K562 (cell line): ENCODE measurements around the gene FBLN2. TPM values are rescaled to one million over a fixed set of nuclear protein-coding genes. Genes with fewer than 3 reads are reported as not detected.
A peak's percentile ranks its signal among the peaks of the same experiment; 100 is the strongest.

Source experiments
- ATAC-seq: fragments of 200-7000 bp; cut with Tn5 transposase; 3 replicates; pipeline ENCODE4 v1.9.1; 2020; ENCODE audit warnings: moderate library complexity
- BruUV-seq: library from RNA; stranded (reverse); fragments of 400-500 nt; replicated peaks from 2 replicates; lab custom pipeline; 2021; lab: Mats Ljungman, UMichigan
- CTCF ChIA-PET: fragments of 300-600 bp; formaldehyde crosslinking; extraction: SDS; loops from one replicate; lab custom pipeline; 2021; ENCODE audit warnings: low intra/inter-chr PET ratio; lab: Yijun Ruan, JAX
- POLR2A ChIA-PET: fragments of 300-600, 350-650 bp; sonication (Branson Sonifier 250); formaldehyde crosslinking; extraction: SDS; loops from one replicate; lab custom pipeline; 2021; ENCODE audit warnings: antibody characterized with exemption, inconsistent platforms; lab: Yijun Ruan, JAX
- DNase-seq, 4 experiments: peaks; one replicate each; pipeline versions ENCODE4 v3.0.0 to v3.0.0-alpha.2; 2011 to 2018; ENCODE audit warnings: low spot score in 3 of 4, mixed read lengths in 3 of 4; ENCODE audit errors: extremely low read depth in 1 of 4
- FAIRE-seq: peaks from 2 replicates; lab custom pipeline; 2011; peaks lifted over from hg19 to GRCh38; lab: Jason Lieb, UNC
- H2AFZ ChIP-seq: 2 replicates; pipeline ENCODE4 v1.6.0; 2011; ENCODE audit warnings: low read depth, low read length, control low read depth, inconsistent platforms
- H3K27ac ChIP-seq: fragments of 200-600 bp; 3 replicates; pipeline ENCODE4 v1.8.0; 2011; ENCODE audit warnings: low read depth, mild to moderate bottlenecking, control low read depth, inconsistent platforms, low read length, moderate library complexity, mixed read lengths; ENCODE audit errors: extremely low read depth
- H3K27me3 ChIP-seq, 2 experiments: fragments of 300-600 bp in 1 of 2; 2 replicates in 1 of 2; 3 replicates in 1 of 2; pipeline versions ENCODE4 v1.6.0 to v1.8.0; 2011; ENCODE audit warnings: inconsistent platforms in 2 of 2, low read length in 2 of 2, mild to moderate bottlenecking in 1 of 2, mixed read lengths in 1 of 2, moderate library complexity in 1 of 2; ENCODE audit not compliant: control insufficient read depth in 2 of 2, insufficient read depth in 2 of 2
- H3K36me3 ChIP-seq: fragments of 300-600 bp; 3 replicates; pipeline ENCODE4 v1.8.0; 2011; ENCODE audit warnings: mild to moderate bottlenecking, low read length, inconsistent platforms; ENCODE audit not compliant: control insufficient read depth, insufficient read depth
- H3K4me1 ChIP-seq, 2 experiments: fragments of 200-600 bp in 1 of 2; replicated peaks in 1 of 2; 2 replicates in 1 of 2; 3 replicates in 1 of 2; pipeline versions ENCODE4 v1.5.1 to v1.8.0; 2011; ENCODE audit warnings: inconsistent platforms in 2 of 2, low read length in 2 of 2, mild to moderate bottlenecking in 1 of 2, mixed read lengths in 1 of 2, moderate library complexity in 1 of 2; ENCODE audit not compliant: control insufficient read depth in 2 of 2, insufficient read depth in 2 of 2
- H3K4me2 ChIP-seq: 2 replicates; pipeline ENCODE4 v1.6.1; 2011; ENCODE audit warnings: low read length, control low read depth, inconsistent platforms, mixed read lengths; ENCODE audit not compliant: insufficient read depth
- H3K4me3 ChIP-seq: fragments of 200-600 bp; sonication (generic), shearing (Covaris generic); 2 replicates; pipeline ENCODE4 v1.5.1; 2016; ENCODE audit warnings: control low read depth, inconsistent platforms
- H3K79me2 ChIP-seq: fragments of 200-600 bp; 3 replicates; pipeline ENCODE4 v1.8.0; 2011; ENCODE audit warnings: low read length, inconsistent platforms; ENCODE audit not compliant: control insufficient read depth, insufficient read depth
- H3K9ac ChIP-seq, 2 experiments: 2 replicates each; pipeline versions ENCODE4 v1.6.0 to v1.6.1; 2011; ENCODE audit warnings: low read depth in 2 of 2, low read length in 2 of 2, control low read depth in 1 of 2, inconsistent platforms in 1 of 2, mild to moderate bottlenecking in 1 of 2, mixed read lengths in 1 of 2; ENCODE audit not compliant: insufficient read depth in 1 of 2
- H3K9me1 ChIP-seq: one replicate; pipeline ENCODE4 v1.6.0; 2011; ENCODE audit warnings: inconsistent platforms, mild to moderate bottlenecking, low read length, moderate library complexity; ENCODE audit not compliant: control insufficient read depth, insufficient read depth
- H3K9me3 ChIP-seq: replicated peaks from 2 replicates; pipeline ENCODE4 v1.5.1; 2011; ENCODE audit warnings: low read depth, low read length, inconsistent platforms; ENCODE audit not compliant: control insufficient read depth, insufficient read depth
- H4K20me1 ChIP-seq: replicated peaks from 2 replicates; pipeline ENCODE4 v1.6.1; 2011; ENCODE audit warnings: low read length, inconsistent platforms, mixed read lengths; ENCODE audit not compliant: control insufficient read depth, insufficient read depth
- HNRNPLL ChIP-seq: fragments of 200-400 bp; formaldehyde crosslinking; IDR thresholded peaks from 2 replicates; pipeline ENCODE4 v1.6.1; 2017; ENCODE audit warnings: low read length, low read depth, mild to moderate bottlenecking; ENCODE audit not compliant: poor library complexity, severe bottlenecking
- NCOA1 ChIP-seq: fragments of 450-650 bp; IDR thresholded peaks from 2 replicates; pipeline ENCODE4 v1.6.1; 2016; ENCODE audit warnings: low read depth
- SPI1 ChIP-seq: IDR thresholded peaks from 2 replicates; pipeline ENCODE4 v1.6.1; 2011; ENCODE audit warnings: low read depth, low read length, control low read depth, borderline replicate concordance
- STAG1 ChIP-seq: sonication (generic); formaldehyde crosslinking; IDR thresholded peaks from 2 replicates; pipeline ENCODE4 v1.5.0; 2020; ENCODE audit warnings: missing genetic modification reagents, borderline replicate concordance
- TOE1 ChIP-seq, 2 experiments: fragments of 450-650 bp in 1 of 2; sonication (generic) in 1 of 2; formaldehyde crosslinking in 1 of 2; IDR thresholded peaks; 2 replicates each; pipeline versions ENCODE4 v1.7.1 to v1.8.0; 2016 to 2022; ENCODE audit warnings: borderline replicate concordance in 2 of 2, mild to moderate bottlenecking in 2 of 2, antibody characterized with exemption in 1 of 2, inconsistent platforms in 1 of 2, low read depth in 1 of 2, missing genetic modification reagents in 1 of 2, moderate library complexity in 1 of 2
- ZNF212 ChIP-seq: fragments of 450-650 bp; formaldehyde crosslinking; IDR thresholded peaks from 2 replicates; pipeline ENCODE4 v1.4.0; 2020; ENCODE audit warnings: mild to moderate bottlenecking
- ZNF3 ChIP-seq: fragments of 250-450 bp; sonication (Bioruptor Pico); IDR thresholded peaks from 2 replicates; pipeline ENCODE4 v1.5.0; 2021; ENCODE audit warnings: mild to moderate bottlenecking, moderate library complexity
- WGBS: fragments of 100-300 bp; shearing (Covaris generic); methylation state at CpG from one replicate; pipeline ENCODE4 v1.1.6; 2016; ENCODE audit warnings: low coverage, mixed read lengths; ENCODE audit not compliant: insufficient coverage; ENCODE audit errors: missing lambda C conversion rate; 5-methylcytosine and 5-hydroxymethylcytosine counted together
- in situ Hi-C: fragments of 300-500 bp; cut with MboI; formaldehyde crosslinking; loops from 4 replicates; pipeline ENCODE4 v1.15.0; 2018; ENCODE audit warnings: inconsistent platforms, mixed read lengths
- intact Hi-C: fragments of 100-400 bp; cut with micrococcal nuclease; formaldehyde crosslinking; loops from 2 replicates; pipeline ENCODE4 v1.14.2; 2022
- polyA plus RNA-seq, 8 experiments: library from polyadenylated mRNA; depleted of rRNA in 4 of 8; stranded (reverse) in 5 of 8; unstranded in 3 of 8; fragments of >200 nt; fragmentation: Nextera tagmentation in 2 of 8; fragmentation: Illumina TruSeq in 1 of 8; extraction: Ambion mirVana in 2 of 8; extraction: Trizol in 1 of 8; gene quantifications; 2 replicates each; pipeline versions ENCODE4 v1.2.1 to v1.2.3, GENCODE V29; 2011 to 2014; ENCODE audit warnings: inconsistent platforms in 1 of 8, missing spikeins in 1 of 8
- total RNA-seq, 7 experiments: library from RNA; depleted of rRNA in 6 of 7; stranded (reverse); fragments of >200 nt in 6 of 7; fragmentation: Illumina TruSeq in 2 of 7; extraction: Trizol in 2 of 7; gene quantifications; 2 replicates each; pipeline versions ENCODE4 v1.2.1 to v1.2.3, GENCODE V29; 2011 to 2021; ENCODE audit warnings: low replicate concordance in 1 of 7
- TF ChIP-seq, protein P1 (sequence below), 3 experiments: IDR thresholded peaks in 2 of 3; conservative IDR thresholded peaks in 1 of 3; 2 replicates each; pipeline ENCODE4 v1.5.1; 2011 to 2012; ENCODE audit warnings: low read length in 3 of 3, mild to moderate bottlenecking in 3 of 3, control low read depth in 2 of 3, improper control_type of control experiment in 1 of 3, inconsistent platforms in 1 of 3, low read depth in 1 of 3, mixed read lengths in 1 of 3, moderate library complexity in 1 of 3; ENCODE audit not compliant: insufficient read depth in 2 of 3

The FBLN2 gene
- total and polyA plus RNA-seq, 9 of the 15 experiments (the other 6 are each of a cell fraction or from before 2014, with no cell fraction given): 0.03 to 0.10 (median 0.04) TPM; not detected in 6

DNA sequence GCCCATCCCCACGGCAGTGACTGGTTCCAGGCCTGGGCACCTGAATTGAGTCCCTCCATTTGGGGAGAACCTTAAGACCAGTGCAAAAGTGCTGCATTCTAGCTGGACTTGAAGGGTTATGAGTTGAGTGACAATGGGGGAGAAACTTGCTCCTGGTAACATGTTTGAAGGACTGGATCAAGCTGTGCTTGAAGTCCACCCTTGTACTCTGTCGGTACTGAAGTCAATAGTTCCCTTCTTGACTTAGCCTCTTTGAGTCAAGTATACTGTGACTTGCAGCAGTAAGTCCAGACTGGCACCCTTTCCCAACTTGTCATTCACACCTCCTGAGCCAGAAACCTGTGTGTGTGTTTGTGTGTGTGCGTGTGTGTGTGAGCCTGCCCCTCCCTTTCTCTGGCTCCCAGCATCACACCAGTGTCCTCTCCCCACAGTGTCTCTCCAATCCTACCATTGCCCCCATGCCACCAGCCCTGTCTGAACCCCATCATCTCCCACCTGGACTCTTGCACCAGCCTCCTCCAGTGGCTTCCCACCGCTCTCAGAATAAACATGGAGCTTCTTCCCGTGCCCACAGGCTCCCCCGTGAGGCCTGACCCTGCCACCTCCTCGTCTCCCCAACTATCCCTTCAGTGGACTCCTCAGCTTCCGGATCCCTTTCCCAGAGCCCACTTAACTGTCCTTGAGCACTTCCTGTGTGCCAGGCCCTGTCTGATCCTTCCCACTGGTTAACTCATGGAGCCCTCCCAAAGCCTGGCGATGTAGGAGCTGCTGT lies 10.2 kb upstream of the FBLN2 start:
- no peak overlapping the region; the same call in 1 of the 2 replicates for H2AFZ ChIP-seq
- H3K9ac ChIP-seq: no peak overlapping the region
- H3K4me3 ChIP-seq: no peak overlapping the region
- FAIRE-seq (peak; percentile 32), ATAC-seq (peak; percentile 66), DNase-seq (no peak)
- peaks cover 28 to 60% of the 10 kb centered on the region in 2 experiments for H3K27me3 ChIP-seq
- no peaks in the 10 kb centered on the region for H3K36me3 ChIP-seq
- no peaks in the 10 kb centered on the region for H3K9me1 ChIP-seq
- no peaks in the 10 kb centered on the region for H3K79me2 ChIP-seq
- no TSS peak for BruUV-seq
- ChIA-PET POLR2A (interaction anchor here (0.6 to 1.2 kb wide), 4 partner anchors 8 to 612 kb away, joined by 3 read pairs; no protein-coding TSS in a partner anchor), CTCF (no interaction called here)
- TF ChIP-seq HNRNPLL: no peak
- TF ChIP-seq NCOA1: no peak
- TF ChIP-seq SPI1: no peak
- TF ChIP-seq, protein P1, sequence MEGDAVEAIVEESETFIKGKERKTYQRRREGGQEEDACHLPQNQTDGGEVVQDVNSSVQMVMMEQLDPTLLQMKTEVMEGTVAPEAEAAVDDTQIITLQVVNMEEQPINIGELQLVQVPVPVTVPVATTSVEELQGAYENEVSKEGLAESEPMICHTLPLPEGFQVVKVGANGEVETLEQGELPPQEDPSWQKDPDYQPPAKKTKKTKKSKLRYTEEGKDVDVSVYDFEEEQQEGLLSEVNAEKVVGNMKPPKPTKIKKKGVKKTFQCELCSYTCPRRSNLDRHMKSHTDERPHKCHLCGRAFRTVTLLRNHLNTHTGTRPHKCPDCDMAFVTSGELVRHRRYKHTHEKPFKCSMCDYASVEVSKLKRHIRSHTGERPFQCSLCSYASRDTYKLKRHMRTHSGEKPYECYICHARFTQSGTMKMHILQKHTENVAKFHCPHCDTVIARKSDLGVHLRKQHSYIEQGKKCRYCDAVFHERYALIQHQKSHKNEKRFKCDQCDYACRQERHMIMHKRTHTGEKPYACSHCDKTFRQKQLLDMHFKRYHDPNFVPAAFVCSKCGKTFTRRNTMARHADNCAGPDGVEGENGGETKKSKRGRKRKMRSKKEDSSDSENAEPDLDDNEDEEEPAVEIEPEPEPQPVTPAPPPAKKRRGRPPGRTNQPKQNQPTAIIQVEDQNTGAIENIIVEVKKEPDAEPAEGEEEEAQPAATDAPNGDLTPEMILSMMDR (IDR thresholded peaks at IDR 0.05 in 2 of 3, conservative IDR thresholded peaks at IDR 0.05 in 1 of 3; ENCODE audit: insufficient read depth in 2 of 3, low read depth in 1 of 3, low read length in 3 of 3): peak; percentile 25 to 41 (median 35)
- TF ChIP-seq ZNF3 (CRISPR knock-in tag): no peak
- no peak for TF ChIP-seq ZNF212
- TF ChIP-seq TOE1 (IDR thresholded peaks at IDR 0.05; ENCODE audit: borderline replicate concordance): no peak
- peak; percentile 21; the same call in 1 of the 2 replicates for TF ChIP-seq TOE1 (CRISPR knock-in tag; IDR thresholded peaks at IDR 0.05; ENCODE audit: borderline replicate concordance, low read depth)
- 0 out of 2 replicates have a peak, but pooled peaks have one; percentile 4 for TF ChIP-seq STAG1 (CRISPR knock-in tag)
- in situ Hi-C loops: no loop called here
- no peaks in the 10 kb centered on the region for H3K9me3 ChIP-seq
- 0 out of 2 replicates have a peak, but pooled peaks cover 5% of the 10 kb centered on the region for H4K20me1 ChIP-seq
- H3K4me2 ChIP-seq: no peak overlapping the region
- H3K4me1 ChIP-seq: no peaks in the 10 kb centered on the region; a peak in 2 of 5 replicates
- intact Hi-C loops: loop anchor here (5.0 kb wide), 1 partner anchor 41 kb away; no protein-coding TSS in a partner anchor
- no peak overlapping the region for H3K27ac ChIP-seq
- 16% methylated on average over 9 of the region's 9 CpGs for WGBS
